ENCODE results near the gene ATP8A2. TPM values are rescaled to one million over a fixed set of nuclear protein-coding genes. Genes with fewer than 3 reads are reported as not detected.

ATP8A2 gene
- total RNA-seq, 2 donors from 2014 or later, result 0.23 to 6.1 TPM

GRCh38 chr13:25468325-25469168 lies 96.8 kb downstream of the ATP8A2 start:
- WGBS, result 8% methylated on average over 24 of the region's 75 CpGs
- H3K4me1 ChIP-seq (replicated peaks), result no peaks in the 10 kb centered on the region
- H3K27me3 ChIP-seq (replicated peaks; ENCODE audit: insufficient read depth), result peaks cover 3% of the 10 kb centered on the region
- intact Hi-C loops (cut with DNase I), result no loop called here
- no peaks in the 10 kb centered on the region for H3K9me3 ChIP-seq
- H3K36me3 ChIP-seq, result no peaks in the 10 kb centered on the region
- no peak overlapping the region for H3K27ac ChIP-seq
- TF ChIP-seq CTCF (IDR thresholded peaks at IDR 0.05) (no peak), POLR2AphosphoS5 (IDR thresholded peaks at IDR 0.05) (no peak), POLR2A (IDR thresholded peaks at IDR 0.05) (no peak)
- H3K4me3 ChIP-seq, result no peak overlapping the region
- DNase-seq (ENCODE audit: low spot score), result no peak

- intact Hi-C loops (cut with DNase I), result no loop called here
- Histone ChIP-seq H3K4me1 (replicated peaks) (no peaks in the 10 kb centered on the region), H3K36me3 (no peaks in the 10 kb centered on the region), H3K9me3 (no peaks in the 10 kb centered on the region), H3K4me3 (no peak overlapping the region), H3K27ac (no peak overlapping the region), H3K27me3 (replicated peaks; ENCODE audit: insufficient read depth) (peaks cover 3% of the 10 kb centered on the region)
- TF ChIP-seq CTCF (IDR thresholded peaks at IDR 0.05) (no peak), POLR2A (IDR thresholded peaks at IDR 0.05) (no peak), POLR2AphosphoS5 (IDR thresholded peaks at IDR 0.05) (no peak)
- WGBS, result 16% methylated on average over 15 of the region's 20 CpGs
- no peak for DNase-seq (ENCODE audit: low spot score)
These were observed 97.4 kb downstream of the ATP8A2 start for GRCh38 chr13:25469169-25469525.

- no peak for DNase-seq (ENCODE audit: low spot score)
- Histone ChIP-seq H3K36me3 (no peaks in the 10 kb centered on the region), H3K27ac (no peak overlapping the region), H3K27me3 (replicated peaks; ENCODE audit: insufficient read depth) (peaks cover 3% of the 10 kb centered on the region), H3K4me1 (replicated peaks) (no peaks in the 10 kb centered on the region), H3K4me3 (no peak overlapping the region), H3K9me3 (no peaks in the 10 kb centered on the region)
- intact Hi-C loops (cut with DNase I), result no loop called here
- 42% methylated on average over 2 of the region's 2 CpGs for WGBS
- TF ChIP-seq POLR2AphosphoS5 (IDR thresholded peaks at IDR 0.05) (no peak), POLR2A (IDR thresholded peaks at IDR 0.05) (no peak)
These were observed 102.1 kb downstream of the ATP8A2 start for GRCh38 chr13:25473864-25474263.

GRCh38 chr13:25478186-25478585 lies 106.4 kb downstream of the ATP8A2 start:
- no peak for DNase-seq (ENCODE audit: low spot score)
- 50% methylated on average over 1 of the region's 1 CpG for WGBS
- Histone ChIP-seq H3K4me3 (no peak overlapping the region), H3K4me1 (replicated peaks) (no peaks in the 10 kb centered on the region), H3K36me3 (no peaks in the 10 kb centered on the region), H3K9me3 (no peaks in the 10 kb centered on the region), H3K27me3 (replicated peaks; ENCODE audit: insufficient read depth) (no peaks in the 10 kb centered on the region), H3K27ac (no peak overlapping the region)
- intact Hi-C loops (cut with DNase I), result no loop called here
- TF ChIP-seq POLR2AphosphoS5 (IDR thresholded peaks at IDR 0.05) (no peak), POLR2A (IDR thresholded peaks at IDR 0.05) (no peak), CTCF (IDR thresholded peaks at IDR 0.05) (no peak)

GRCh38 chr13:25489238-25489637 lies 117.5 kb downstream of the ATP8A2 start:
- WGBS, result 38% methylated on average over 12 of the region's 12 CpGs
- TF ChIP-seq POLR2A (IDR thresholded peaks at IDR 0.05) (no peak), POLR2AphosphoS5 (IDR thresholded peaks at IDR 0.05) (no peak), CTCF (IDR thresholded peaks at IDR 0.05) (no peak)
- Histone ChIP-seq H3K9me3 (no peaks in the 10 kb centered on the region), H3K27ac (no peak overlapping the region), H3K4me1 (replicated peaks) (no peaks in the 10 kb centered on the region), H3K36me3 (no peaks in the 10 kb centered on the region), H3K27me3 (replicated peaks; ENCODE audit: insufficient read depth) (no peaks in the 10 kb centered on the region), H3K4me3 (no peak overlapping the region)
- DNase-seq (ENCODE audit: low spot score), result no peak
- intact Hi-C loops (cut with DNase I), result no loop called here
